Activated CD4-positive, CD25-positive, alpha-beta regulatory T cell (primary cell): Measurements from ENCODE around the gene ERP44.
"Not testable (repeated sequence)": the region's sequence is repeated elsewhere in the genome, so short reads cannot be mapped to it uniquely, and the experiment has no call there.

Experiments used
- DNase-seq, 4 experiments: peaks; one replicate each; lab custom pipeline; 2025; lab: John Stamatoyannopoulos, UW

The ERP44 gene

DNA sequence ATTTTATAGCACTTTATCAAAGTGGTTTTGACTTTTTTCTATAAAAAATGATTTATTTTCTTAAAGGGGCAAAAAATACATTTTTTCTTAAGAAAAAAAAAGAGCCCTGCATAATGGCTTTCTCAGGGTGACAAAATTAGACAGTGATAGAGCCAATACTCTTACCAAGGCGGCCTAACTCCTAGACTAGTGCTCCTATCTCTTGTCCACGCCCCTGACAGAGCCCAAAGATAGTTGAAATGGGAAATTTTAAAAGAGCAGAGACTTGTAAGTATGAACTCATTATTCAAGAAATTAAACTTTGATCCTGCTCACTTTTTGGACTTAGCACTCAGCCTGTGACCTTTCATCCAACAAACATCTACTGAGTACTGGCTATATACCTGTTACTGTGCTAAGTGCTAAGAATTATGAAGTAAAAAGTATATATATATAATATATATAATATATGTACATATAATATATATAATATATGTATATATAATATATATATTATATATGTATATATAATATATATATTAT lies 1.4 kb upstream of the ERP44 start:
- DNase-seq: no peak

DNA sequence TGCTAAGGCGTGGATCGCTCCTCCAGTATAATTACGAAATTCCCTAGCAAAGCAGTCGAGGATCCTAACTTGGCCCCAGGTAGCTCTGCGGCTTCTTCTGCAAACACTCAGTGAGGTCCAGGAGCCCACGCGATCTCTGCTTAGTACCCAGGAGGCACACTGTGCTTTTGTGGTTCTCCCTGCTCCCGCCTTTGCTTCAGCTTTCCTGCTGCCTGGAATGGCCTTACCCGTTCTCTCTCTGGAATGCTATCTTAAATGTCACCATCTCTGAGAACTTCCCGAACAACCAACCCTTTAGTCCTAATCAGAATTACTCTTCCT lies 882 bp upstream of the ERP44 start:
- DNase-seq: no peak

DNA sequence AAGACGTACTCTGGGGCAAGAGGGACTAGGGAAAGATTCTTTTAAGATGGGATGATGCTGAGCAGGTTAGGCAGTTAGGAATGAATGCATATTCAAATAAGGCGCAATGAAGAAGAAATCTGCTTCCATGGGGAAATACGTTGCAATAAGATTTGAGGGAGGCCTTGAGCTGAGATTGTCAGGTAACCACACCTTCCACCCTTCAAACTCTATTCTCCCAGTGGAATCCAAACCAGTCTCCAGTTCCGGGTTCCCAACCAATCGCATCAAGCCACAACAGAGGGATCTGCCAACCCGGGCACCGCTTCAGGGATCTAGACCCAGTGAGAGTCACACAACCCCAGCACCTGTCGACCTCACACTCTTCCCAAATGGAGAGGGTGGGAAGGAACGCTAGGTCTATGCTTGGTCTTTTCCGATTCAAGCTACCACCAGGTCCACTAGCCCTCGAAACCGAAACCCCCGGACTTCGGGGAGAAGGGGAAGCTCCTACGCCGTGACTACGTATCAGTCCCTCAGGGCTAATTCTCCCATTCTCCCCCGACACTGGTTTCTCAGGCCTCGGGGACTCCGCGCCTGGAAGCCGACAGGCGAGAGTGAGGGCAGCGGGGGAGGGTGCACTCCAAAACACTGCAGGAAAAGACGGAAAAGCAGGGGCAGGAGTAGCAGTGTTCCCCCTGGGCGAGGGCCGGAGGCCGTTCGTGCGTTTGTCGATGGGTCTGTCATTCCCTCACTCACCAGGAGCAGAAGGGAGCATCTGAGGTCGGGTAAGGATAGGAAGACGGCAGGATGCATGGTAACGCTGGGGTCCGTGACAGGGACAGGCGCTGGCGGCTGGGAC lies 534 bp downstream of the ERP44 start:
- DNase-seq: no peak

DNA sequence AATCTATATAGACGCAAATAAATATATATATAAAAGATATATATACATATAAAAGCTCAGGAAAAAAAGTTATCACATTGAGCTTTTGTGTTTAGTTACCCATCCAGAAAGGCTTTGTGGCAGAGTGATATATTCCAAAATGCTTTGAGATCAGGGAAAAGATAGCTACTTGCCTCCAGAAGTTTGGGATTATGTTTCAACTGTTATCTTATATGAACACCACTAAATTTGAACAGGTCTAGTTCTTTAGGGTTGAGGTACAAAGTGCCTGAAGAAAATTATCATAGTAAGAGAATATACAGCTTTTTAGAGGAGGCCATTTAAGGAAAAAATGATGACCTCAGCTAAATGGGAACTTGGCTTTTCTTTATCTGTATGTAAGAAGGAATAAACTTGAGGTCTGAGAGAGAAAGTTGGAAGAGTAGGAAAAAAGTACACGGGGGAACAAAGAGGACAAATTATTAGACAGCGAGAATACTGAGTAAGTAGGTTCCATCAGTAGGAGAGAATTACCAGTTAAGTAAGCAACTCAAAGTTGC lies 2.4 kb downstream of the ERP44 start:
- no peak for DNase-seq

DNA sequence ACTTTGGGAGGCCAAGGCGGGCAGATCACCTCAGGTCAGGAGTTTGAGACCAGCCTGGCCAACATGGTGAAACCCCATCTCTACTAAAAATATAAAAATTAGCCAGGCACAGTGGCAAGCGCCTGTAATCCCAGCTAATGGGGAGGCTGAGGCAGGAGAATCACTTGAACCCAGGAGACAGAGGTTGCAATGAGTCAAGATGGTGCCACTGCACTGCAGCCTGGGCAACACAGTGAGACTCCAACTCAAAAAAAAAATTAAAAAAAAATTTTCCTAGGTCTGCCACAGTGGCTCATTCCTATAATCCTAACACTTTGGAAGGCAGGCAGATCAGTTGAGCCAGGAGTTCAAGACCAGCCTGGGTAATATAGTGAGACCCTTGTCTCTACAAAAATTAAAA lies 4.4 kb downstream of the ERP44 start:
- not testable (repeated sequence) for DNase-seq

DNA sequence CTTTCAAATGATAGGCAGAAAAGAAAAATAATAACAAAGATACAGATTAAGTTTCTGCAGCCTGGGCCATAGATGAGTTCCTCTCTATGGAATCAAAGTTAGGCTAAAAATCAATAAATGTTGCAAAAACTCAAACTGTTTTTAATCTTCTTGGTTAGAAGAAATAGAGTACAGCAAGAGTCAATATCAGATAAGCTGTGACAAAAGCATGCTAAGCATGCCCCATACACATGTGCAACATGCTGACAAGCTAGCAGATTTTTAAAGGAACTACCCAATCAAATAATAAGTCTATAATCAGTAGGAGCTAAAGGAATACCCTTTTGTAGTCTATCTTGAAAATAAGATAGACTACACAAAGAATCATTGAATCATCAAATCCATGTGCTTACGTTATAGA lies 6.7 kb downstream of the ERP44 start:
- no peak for DNase-seq

DNA sequence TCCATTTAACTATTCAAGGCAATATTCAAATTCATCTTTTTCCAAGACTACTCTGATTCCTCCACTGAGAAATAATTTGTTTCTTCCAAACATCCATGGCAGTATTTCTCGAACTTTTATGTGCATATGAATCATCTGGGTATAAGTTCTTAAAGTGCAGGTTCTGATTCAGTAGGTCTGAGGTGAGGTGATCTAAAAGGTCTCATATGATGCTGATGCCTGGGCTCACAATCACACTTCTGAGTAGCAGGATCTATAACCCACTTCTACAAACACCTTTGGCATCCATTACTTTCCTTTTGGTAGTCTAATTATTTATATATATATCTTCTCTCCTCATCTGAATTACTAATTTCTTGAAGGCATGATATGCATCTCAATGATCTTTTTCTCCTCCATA lies 7.2 kb downstream of the ERP44 start:
- DNase-seq: no peak

DNA sequence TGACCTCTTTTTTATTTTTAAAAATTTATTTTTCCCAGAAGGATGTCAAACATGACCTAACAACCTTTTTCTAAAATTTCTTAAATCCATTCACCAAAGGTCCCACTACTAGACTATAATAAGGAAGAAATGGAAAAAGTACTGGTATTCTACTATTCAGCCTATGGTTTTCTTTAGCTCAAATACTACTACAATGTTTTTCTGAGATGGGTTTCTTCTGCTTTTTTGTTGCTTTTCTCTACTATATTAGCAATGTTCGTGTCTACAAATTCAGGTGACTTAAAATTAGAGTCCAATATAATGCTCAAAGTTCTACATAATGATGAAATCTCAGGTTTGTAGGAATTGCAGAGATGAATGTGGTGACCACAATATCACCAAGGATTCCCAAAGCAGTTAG lies 7.9 kb downstream of the ERP44 start:
- DNase-seq: no peak

DNA sequence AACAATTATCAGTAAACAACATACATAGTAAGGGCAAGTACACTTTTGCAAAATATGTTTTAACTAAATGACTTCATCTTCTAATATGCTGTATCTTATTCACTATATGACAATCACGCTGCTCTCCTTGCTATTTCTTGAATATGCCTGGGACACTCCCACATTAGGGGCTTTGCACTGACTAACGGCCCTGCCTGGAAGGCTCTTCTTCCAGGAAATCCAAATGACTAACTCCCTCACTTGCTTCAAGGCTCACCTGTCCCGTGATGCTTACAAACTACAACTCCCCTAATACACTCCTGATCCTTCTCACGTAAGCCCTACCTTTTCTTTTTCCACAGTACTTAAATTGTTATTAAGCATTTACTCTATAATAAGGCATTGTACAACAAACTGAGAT lies 10.6 kb downstream of the ERP44 start:
- no peak for DNase-seq

DNA sequence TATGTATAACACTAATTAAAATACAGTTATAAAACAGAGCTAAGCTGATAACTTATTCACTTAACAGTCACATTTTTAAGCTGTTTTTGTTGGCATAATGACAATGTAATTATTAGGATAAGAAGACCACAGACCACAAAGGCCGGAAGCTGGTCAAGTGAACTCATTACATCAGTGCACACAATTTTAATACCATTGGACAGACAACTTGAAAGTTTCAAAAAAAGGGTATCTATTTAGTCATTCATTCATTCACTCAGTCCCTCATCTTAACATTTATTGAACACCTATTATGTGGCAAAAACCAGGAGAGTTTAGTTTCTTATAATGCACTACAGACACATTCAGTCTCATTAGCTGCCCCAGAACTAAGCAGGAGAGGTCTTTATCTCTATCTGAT lies 11.6 kb downstream of the ERP44 start:
- no peak for DNase-seq

DNA sequence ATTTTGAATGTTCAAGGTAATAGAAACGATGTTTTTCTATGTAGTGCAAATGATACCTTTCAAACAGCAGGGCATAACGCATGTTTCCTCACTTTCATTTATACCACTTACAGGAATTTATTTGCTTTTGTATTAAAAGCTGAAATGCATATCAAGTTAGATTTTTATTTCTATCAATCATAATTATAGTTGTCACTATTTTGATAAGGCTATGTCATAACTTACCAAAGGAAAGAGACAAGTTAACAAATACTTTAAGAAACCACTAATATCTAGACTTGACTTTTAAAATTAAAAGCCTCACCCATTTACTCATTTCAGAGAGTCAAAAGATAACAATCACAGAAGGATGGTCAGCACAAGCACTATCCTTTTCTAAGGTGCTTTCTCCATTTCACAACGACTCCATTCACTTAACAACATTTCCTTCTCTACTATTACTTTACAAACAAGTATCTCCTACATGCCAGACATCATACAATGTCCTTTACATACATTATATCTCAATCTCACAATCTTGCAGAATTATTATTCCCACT lies 12.6 kb downstream of the ERP44 start:
- DNase-seq: no peak

DNA sequence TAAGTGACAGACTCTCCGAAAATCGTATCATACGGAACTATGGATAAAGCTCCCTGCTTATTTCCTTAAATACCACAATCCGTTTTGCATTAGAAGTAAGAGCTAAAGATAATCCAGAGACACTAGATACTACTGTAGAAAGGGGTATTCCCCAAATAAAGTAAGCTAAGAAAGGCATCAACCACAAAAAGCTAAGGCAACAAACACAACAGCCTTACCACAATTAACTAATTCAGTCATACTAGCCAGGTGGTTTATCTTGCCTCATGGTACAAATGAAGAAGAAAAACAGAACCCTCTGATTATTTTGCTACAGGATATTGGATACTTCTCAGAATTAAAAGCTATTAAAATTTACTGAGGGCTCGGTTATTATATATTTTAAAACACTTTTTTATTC lies 14.1 kb downstream of the ERP44 start:
- no peak for DNase-seq

DNA sequence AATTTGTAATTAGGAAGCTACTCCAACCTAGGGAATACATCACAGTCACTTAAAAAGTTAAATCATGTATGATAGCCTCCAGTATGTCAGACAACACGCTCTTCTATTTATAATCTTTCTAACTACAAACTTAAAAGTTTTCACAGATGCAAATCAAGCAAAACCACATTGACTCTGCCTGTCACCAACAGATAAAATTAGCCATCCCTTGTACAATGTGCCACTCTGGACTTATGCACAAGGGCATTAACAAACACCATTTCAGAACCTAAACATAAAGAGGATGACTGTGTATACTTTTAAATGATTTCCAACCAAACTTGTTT lies 14.7 kb downstream of the ERP44 start:
- DNase-seq: no peak

DNA sequence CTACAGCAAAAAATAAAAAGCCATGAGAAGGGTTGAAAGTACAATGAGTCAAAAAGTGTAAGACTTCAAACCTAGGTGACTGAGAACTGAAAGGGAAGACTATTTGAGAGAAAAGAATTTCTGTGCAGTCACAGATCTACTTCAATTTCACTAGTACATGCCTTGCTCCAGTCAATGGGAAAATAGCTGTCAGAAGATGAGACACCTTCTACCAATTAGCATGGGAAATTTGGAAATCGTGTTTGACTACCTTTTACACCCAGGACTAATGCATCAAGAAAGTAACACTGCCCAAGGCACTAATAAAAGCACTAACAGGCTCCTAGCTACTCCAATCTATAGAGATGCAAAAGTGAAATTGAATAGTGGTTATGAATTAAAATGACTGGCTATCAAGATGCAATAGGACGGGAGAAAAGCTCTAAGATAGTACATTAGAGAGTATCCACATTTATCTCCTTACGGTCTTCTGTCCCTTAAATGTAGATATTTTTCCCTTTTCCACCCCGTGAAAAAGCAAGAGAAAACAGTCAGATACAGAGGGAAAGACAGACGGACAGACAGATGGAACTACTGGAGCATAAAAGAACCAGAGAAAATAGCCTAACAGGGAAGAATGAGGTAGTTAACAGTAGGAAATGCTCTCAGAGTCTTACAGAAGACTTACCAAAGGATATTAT lies 15.2 kb downstream of the ERP44 start:
- no peak for DNase-seq

DNA sequence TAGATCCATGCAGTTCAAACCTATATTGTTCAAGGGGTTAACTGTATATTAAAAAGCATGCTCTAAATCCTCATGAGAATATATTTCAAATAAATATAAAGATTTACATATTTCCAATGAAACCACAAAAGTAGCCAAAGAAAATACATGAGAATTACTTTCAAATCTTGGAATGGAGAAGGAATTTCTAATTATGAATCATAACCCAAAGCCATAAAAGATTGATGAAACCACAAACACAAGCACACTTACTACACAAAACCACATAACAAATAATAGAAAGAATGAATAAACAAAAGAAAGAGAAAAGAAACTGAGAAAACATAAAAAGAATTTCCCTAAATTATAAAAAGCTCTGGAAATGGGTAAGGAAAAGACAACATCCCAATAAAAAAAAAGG lies 16.0 kb downstream of the ERP44 start:
- DNase-seq: no peak

DNA sequence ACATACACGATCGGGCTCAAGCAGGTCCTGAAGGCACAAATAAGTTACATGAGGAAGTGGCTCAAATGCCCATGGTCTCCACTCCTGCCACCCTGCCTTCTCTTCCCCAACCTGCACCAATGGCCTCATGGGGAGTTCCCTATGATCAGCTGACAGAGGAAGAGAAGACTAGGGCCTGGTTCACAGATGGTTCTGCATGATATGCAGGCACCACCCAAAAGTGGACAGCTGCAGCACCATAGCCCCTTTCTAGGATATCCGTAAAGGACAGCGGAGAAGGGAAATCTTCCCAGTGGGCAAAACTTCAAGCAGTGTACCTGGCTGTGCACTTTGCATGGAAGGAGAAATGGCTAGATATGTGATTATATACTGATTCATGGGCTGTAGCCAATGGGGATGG lies 22.5 kb downstream of the ERP44 start:
- DNase-seq: not testable (repeated sequence)

DNA sequence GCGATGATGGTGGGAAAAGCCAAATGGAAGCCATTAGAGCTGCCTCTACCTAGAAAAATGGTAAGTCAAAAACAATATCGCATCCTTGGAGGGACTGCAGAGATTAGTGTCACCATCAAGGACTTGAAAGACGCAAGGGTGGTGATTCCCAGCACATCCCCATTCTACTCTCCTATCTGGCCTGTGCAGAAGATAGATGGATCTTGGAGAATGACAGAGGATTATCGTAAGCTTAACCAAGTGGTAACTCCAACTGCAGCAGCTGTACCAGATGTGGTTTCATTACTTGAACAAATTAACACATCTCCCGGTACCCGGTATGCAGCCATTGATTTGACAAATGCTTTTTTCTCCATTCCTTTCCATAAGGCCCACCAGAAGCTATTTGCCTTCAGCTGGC lies 23.8 kb downstream of the ERP44 start:
- DNase-seq: no peak

DNA sequence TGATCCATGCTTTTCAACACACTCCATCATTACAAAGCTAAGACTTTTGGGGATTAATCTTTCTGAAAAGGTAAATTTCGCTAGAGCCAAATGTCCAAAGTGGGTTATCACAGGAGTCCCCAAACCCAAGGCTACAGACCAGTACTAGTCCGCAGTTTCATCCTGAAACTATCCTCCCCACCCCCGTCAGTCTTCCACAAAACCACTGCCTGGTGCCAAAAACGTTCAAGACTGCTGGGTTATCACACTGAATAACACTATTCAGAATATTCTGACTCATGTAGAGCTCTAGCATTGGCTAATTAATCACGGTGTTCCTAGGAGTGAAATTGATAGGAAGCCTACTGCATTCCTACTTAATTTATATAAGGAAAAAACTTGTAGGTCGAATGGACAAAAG lies 24.7 kb downstream of the ERP44 start:
- DNase-seq: no peak

DNA sequence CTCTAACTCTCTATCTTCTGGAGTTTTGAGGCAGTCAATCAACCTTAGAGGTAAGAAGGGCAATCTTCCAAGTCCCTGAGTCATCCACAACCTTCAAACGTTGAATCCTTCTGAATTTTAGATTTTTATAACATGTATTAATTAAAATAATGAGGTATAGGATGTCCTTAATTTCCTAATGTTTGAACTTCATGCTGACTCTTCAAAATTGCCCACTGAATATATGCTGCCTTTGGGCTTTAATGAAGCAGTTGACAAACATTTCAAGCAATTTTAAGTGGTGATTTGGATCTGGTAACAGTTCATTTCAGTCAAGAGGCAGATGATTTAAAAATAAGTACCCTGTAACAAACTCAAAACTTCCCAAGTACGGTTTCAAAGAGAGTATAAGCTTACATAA lies 26.0 kb downstream of the ERP44 start:
- no peak for DNase-seq

DNA sequence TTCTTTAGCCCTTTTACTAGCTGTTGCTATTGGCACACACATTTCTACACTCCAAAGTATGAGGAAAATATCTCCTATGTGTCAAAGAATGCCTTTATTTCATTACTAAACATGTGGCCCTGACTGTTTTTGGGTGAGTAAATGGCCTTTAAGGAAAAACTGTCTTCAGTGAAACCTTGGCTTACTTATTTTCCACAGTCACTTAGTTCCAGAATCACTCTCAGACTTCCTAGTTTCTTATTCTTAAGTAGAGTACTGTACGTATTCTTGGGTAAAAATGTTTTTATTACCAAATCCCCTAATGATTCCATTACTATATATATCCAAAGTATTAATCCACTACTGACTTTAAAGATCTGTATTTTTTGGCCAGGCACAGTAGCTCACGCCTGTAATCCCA lies 27.5 kb downstream of the ERP44 start:
- DNase-seq: no peak

DNA sequence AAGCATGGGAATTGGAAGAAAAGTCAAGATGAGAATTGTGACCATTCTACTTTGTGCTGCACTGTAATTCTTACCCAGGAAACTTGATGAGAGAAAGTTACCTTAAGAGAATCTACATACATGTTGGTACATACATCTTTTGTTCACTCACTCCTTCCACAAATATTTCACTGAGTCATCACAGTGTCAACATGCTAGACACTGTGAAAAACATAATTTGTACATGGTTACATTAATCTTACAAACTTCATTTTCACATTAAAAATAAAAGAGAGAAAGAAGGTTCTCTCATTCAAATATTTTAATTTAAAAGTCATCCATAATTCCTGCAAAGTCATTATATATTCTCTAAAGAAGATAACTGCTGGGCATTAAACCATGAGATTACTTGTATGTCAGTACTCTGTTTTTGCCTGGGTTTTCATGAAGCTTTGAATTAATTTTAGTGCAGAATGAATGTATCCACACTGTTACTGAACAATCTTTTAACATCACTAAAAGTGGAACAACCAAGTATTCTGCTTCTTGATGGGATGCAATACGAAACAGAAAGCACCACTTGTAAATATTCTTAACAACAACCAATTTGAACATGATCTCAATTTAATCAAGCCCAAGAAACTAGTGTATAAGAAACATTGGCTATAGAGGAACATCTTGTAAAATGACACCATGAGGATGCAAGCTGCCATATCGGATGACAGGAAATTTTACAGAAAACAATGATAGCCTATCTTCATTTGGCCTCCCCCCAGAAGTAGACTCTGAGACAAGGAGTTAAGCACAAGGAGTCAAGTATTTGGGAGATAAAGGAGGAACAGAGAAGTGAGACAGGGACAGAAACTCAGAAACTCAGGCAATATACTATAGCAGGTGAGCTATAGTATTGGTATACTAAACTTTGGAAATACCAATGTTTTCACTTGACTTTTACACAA lies 28.4 kb downstream of the ERP44 start:
- DNase-seq: no peak

DNA sequence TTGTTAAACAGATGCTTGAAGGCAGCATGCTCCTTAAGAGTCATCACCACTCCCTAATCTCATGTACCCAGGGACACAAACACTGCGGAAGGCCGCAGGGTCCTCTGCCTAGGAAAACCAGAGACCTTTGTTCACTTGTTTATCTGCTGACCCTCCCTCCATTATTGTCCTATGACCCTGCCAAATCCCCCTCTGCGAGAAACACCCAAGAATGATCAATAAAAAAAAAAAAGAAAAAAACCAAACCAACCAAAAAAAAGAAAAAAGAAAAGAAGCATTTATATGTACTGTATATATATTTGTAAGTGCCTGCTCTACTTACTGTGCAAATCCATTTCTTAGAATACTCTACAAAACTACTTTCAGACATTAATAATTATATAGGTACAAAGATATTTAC lies 29.7 kb downstream of the ERP44 start:
- DNase-seq: not testable (repeated sequence)
